NCI-H2196 treated with DMSO at 0.1 percent for 48 hours (cell line): ENCODE data around the gene SPANXN2.
"Not testable (repeated sequence)": the region's sequence is repeated elsewhere in the genome, so short reads cannot be mapped to it uniquely, and the experiment has no call there.

Source experiments
- DNase-seq: peaks from one replicate; lab custom pipeline; 2025; ENCODE audit not compliant: unreplicated experiment; lab: John Stamatoyannopoulos, UW

The SPANXN2 gene

GRCh38 chrX:143720652-143721051 is at the start of gene SPANXN2:
Gene SPANXN2, minus strand, starts transcription at chrX:143720752. Its CDS starts 84 bp downstream, at chrX:143720668.
- DNase-seq = not testable (repeated sequence)

GRCh38 chrX:143768976-143769375 is 48.4 kb upstream of the SPANXN2 start:
- no peak for DNase-seq

GRCh38 chrX:143767789-143768188 is 47.2 kb upstream of the SPANXN2 start:
- DNase-seq = not testable (repeated sequence)

- no peak for DNase-seq
Measured at GRCh38 chrX:143757887-143758286, 37.3 kb upstream of the SPANXN2 start.

- no peak for DNase-seq
Measured at GRCh38 chrX:143757375-143757774, 36.8 kb upstream of the SPANXN2 start.

- DNase-seq = no peak
Measured at GRCh38 chrX:143754183-143754582, 33.6 kb upstream of the SPANXN2 start.

GRCh38 chrX:143733866-143734265 is 13.3 kb upstream of the SPANXN2 start:
- no peak for DNase-seq

GRCh38 chrX:143726296-143726695 is 5.7 kb upstream of the SPANXN2 start:
- no peak for DNase-seq

GRCh38 chrX:143701460-143701859 is 19.1 kb downstream of the SPANXN2 start:
- no peak for DNase-seq

- no peak for DNase-seq
Measured at GRCh38 chrX:143694885-143695284, 25.7 kb downstream of the SPANXN2 start.

GRCh38 chrX:143683486-143683885 is 37.1 kb downstream of the SPANXN2 start:
- DNase-seq = no peak

- DNase-seq = no peak
Measured at GRCh38 chrX:143674926-143675325, 45.6 kb downstream of the SPANXN2 start.

- no peak for DNase-seq
Measured at GRCh38 chrX:143669395-143669794, 51.2 kb downstream of the SPANXN2 start.

GRCh38 chrX:143664302-143664701 is 56.2 kb downstream of the SPANXN2 start:
- no peak for DNase-seq

- DNase-seq = no peak
Measured at GRCh38 chrX:143663755-143664154, 56.8 kb downstream of the SPANXN2 start.
